ENCODE measurements around the gene ARHGAP12. TPM values are rescaled to one million over a fixed set of nuclear protein-coding genes. Genes with fewer than 3 reads are reported as not detected.
A peak's percentile ranks its signal among the peaks of the same experiment; 100 is the strongest.
"Not testable (repeated sequence)": the region's sequence is repeated elsewhere in the genome, so short reads cannot be mapped to it uniquely, and the experiment has no call there.

Gene ARHGAP12
- total RNA-seq, 1 experiment from 2014 or later, result 25.8 TPM

DNA sequence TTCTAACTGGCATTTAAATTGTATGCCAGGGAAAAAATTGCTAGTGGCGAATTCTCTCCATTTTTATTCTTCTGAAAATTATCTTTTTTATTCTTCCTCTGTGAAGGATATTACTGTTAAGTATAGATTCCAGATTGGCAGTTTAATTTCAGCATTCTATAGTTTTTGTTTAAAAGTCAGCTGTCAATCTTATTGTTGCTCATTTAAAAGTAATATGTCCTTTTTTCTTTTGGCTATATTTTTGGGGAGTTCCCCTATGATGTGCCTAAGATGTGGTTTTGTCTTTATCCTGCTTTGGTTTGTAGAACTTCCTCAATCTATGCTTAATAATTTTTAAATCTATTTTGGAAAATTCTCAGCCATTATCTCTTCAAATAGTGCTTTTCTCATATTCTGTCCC is 135.9 kb downstream of the ARHGAP12 start:
- Histone ChIP-seq H3K4me3 (no peak overlapping the region), H3K36me3 (no peaks in the 10 kb centered on the region), H3K27me3 (replicated peaks) (no peaks in the 10 kb centered on the region), H3K9me3 (replicated peaks) (no peaks in the 10 kb centered on the region), H3K27ac (no peak overlapping the region), H3K4me1 (replicated peaks) (no peaks in the 10 kb centered on the region)
- no peak for DNase-seq (ENCODE audit: low read depth in 1 of 2, low spot score in 2 of 2)

GRCh38 chr10:31789555-31789954 is 139.1 kb downstream of the ARHGAP12 start:
- DNase-seq (ENCODE audit: low read depth in 1 of 2, low spot score in 2 of 2), result no peak
- H3K9me3 ChIP-seq (replicated peaks), result no peaks in the 10 kb centered on the region
- no peaks in the 10 kb centered on the region for H3K36me3 ChIP-seq
- no peaks in the 10 kb centered on the region for H3K4me1 ChIP-seq (replicated peaks)
- H3K4me3 ChIP-seq, result no peak overlapping the region
- no peak overlapping the region for H3K27ac ChIP-seq
- no peaks in the 10 kb centered on the region for H3K27me3 ChIP-seq (replicated peaks)

DNA sequence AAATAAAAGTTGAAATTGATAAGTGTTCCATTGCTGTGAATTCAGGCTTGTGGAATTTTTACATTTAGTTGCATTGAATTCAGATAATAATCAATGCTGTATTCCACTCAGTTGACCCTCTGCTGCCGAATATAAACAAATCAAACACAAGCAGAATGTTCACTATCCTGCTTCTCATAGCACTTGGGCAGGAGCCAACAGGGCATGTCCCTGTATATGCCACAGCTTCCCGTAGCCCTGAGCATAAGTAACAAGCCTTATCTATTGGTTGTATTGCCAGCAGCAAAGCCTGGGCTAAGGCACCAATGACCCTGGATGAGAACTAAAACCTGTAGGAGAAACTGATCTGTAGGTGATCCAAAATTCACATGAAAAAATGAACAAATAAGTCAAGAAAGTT is 145.9 kb downstream of the ARHGAP12 start:
- H3K27me3 ChIP-seq (replicated peaks), result no peaks in the 10 kb centered on the region
- no peak overlapping the region for H3K4me3 ChIP-seq
- H3K36me3 ChIP-seq, result no peaks in the 10 kb centered on the region
- peaks cover 3% of the 10 kb centered on the region; the same call in 1 of the 2 replicates for H3K4me1 ChIP-seq (replicated peaks)
- no peak for DNase-seq (ENCODE audit: low read depth in 1 of 2, low spot score in 2 of 2)
- H3K27ac ChIP-seq, result no peak overlapping the region
- H3K9me3 ChIP-seq (replicated peaks), result no peaks in the 10 kb centered on the region

DNA sequence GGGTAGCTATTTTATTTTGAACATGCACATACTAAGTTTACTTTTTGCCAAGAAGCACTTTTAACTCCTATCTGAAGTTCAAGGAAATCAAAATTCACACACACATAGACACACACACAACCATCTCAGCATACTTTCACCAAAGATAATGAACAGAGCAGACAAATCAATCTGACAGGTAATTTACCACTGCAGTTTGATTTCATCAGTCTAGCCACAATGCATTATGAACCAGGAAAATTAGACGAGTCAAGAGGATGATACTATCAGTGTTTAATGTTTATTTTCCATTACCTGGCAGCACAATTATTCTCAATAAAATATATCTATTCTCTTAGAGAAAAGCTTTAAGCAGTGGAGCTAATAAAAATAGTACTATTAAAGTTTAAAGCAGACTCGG is 147.9 kb downstream of the ARHGAP12 start:
- Histone ChIP-seq H3K9me3 (replicated peaks) (no peaks in the 10 kb centered on the region), H3K4me3 (no peak overlapping the region), H3K4me1 (replicated peaks) (peaks cover 8% of the 10 kb centered on the region), H3K27me3 (replicated peaks) (no peaks in the 10 kb centered on the region), H3K36me3 (no peaks in the 10 kb centered on the region), H3K27ac (no peak overlapping the region)
- DNase-seq (ENCODE audit: low read depth in 1 of 2, low spot score in 2 of 2), result no peak

GRCh38 chr10:31778627-31779026 is 150.0 kb downstream of the ARHGAP12 start:
- H3K27ac ChIP-seq, result no peak overlapping the region

GRCh38 chr10:31776159-31776558 is 152.5 kb downstream of the ARHGAP12 start:
- DNase-seq (ENCODE audit: low read depth in 1 of 2, low spot score in 2 of 2), result no peak
- Histone ChIP-seq H3K4me1 (replicated peaks) (peaks cover 46% of the 10 kb centered on the region), H3K4me3 (no peak overlapping the region), H3K27ac (peak overlapping the region; percentile 91; the same call in 1 of the 2 replicates), H3K27me3 (replicated peaks) (no peaks in the 10 kb centered on the region), H3K36me3 (no peaks in the 10 kb centered on the region), H3K9me3 (replicated peaks) (no peaks in the 10 kb centered on the region)

More at GRCh38 chr10:31778627-31779026, 150.0 kb downstream of the ARHGAP12 start:
- Histone ChIP-seq H3K36me3 (no peaks in the 10 kb centered on the region), H3K27me3 (replicated peaks) (no peaks in the 10 kb centered on the region), H3K4me1 (replicated peaks) (peaks cover 27% of the 10 kb centered on the region), H3K9me3 (replicated peaks) (no peaks in the 10 kb centered on the region), H3K4me3 (no peak overlapping the region)
- no peak for DNase-seq (ENCODE audit: low read depth in 1 of 2, low spot score in 2 of 2)

DNA sequence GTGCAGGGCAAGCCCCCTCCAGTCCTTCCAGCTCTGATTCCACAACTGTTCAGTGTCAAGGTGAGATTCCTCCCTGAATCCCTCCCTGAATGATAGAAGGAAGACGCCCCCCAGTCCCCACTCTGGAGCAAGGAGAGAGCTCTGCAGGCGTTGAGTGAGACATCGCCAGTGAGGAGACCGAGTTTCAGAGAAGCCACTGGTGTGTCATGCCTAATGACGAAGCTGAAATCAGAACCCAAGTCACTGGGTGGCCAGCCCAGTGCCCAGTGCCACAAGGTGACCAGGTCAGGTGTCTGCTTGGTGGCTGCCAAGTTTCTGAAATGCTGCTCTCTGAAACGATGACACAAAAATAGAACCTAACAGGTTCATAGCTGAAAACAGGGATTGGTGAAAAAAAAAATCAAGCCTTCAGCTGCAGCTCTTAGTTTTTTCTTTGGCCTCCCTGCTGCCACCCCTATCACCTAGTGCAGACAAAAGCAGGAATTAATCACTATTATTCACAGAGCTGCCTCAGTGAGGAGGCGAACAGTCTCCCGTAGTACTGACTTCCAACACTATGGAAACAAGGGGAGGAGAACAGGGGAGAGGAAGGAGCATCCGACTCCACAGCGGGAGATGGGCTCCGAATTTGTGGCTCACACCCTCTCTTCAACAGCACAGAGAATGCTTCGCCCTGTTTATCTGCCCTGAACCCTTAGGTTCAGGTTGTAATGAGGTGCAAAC is 153.5 kb downstream of the ARHGAP12 start:
- H3K9me3 ChIP-seq (replicated peaks), result no peaks in the 10 kb centered on the region
- no peaks in the 10 kb centered on the region for H3K27me3 ChIP-seq (replicated peaks)
- peak; percentile 67 to 69 for DNase-seq (ENCODE audit: low read depth in 1 of 2, low spot score in 2 of 2)
- peak overlapping the region; percentile 91 for H3K27ac ChIP-seq
- no peak overlapping the region for H3K4me3 ChIP-seq
- H3K4me1 ChIP-seq (replicated peaks), result peaks cover 56% of the 10 kb centered on the region
- H3K36me3 ChIP-seq, result no peaks in the 10 kb centered on the region

GRCh38 chr10:31774299-31774900 is 154.2 kb downstream of the ARHGAP12 start:
- Histone ChIP-seq H3K27ac (peak overlapping the region; percentile 91), H3K9me3 (replicated peaks) (no peaks in the 10 kb centered on the region)
- peak; percentile 95 to 97 for DNase-seq (ENCODE audit: low read depth in 1 of 2, low spot score in 2 of 2)

DNA sequence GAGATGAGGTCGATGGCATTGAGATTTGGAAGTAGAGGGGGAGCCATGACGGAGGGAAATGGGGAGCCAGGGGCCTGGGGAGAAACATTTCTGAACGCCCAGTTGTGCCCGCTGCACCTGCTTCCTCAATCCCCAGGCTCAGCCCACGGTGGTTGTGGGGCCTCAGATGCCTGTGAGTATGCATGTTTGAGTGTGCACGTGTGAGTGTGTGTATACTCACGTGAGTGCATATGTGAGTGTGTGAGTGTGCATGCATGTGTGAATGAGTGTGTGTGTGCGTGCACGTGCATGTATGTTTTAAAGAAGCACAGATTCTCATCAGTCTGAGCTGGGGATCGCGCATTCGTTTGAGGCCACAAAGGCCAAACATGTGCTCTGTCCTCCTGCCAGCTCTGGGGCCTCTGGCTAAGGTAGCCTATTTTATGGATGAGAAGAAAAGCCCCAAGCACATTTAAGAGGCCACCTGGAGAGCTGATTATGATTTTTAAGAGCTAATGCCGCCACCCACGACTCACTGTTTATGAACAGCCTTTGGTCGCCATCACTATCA is 154.8 kb downstream of the ARHGAP12 start:
- H3K4me1 ChIP-seq (replicated peaks), result peaks cover 67% of the 10 kb centered on the region
- no peaks in the 10 kb centered on the region for H3K36me3 ChIP-seq
- no peaks in the 10 kb centered on the region for H3K27me3 ChIP-seq (replicated peaks)
- H3K27ac ChIP-seq, result peak overlapping the region; percentile 91
- no peaks in the 10 kb centered on the region for H3K9me3 ChIP-seq (replicated peaks)
- H3K4me3 ChIP-seq, result no peak overlapping the region
- DNase-seq (ENCODE audit: low read depth in 1 of 2, low spot score in 2 of 2), result no peak

More at GRCh38 chr10:31774299-31774900, 154.2 kb downstream of the ARHGAP12 start:
- Histone ChIP-seq H3K4me1 (replicated peaks) (peaks cover 62% of the 10 kb centered on the region), H3K27me3 (replicated peaks) (no peaks in the 10 kb centered on the region), H3K36me3 (no peaks in the 10 kb centered on the region), H3K4me3 (no peak overlapping the region)

- Histone ChIP-seq H3K4me3 (no peak overlapping the region), H3K9me3 (replicated peaks) (no peaks in the 10 kb centered on the region), H3K4me1 (replicated peaks) (peaks cover 76% of the 10 kb centered on the region), H3K27ac (peak overlapping the region; percentile 91), H3K27me3 (replicated peaks) (no peaks in the 10 kb centered on the region), H3K36me3 (no peaks in the 10 kb centered on the region)
- peak; percentile 60 to 64 for DNase-seq (ENCODE audit: low read depth in 1 of 2, low spot score in 2 of 2)
These were observed 157.2 kb downstream of the ARHGAP12 start for GRCh38 chr10:31771331-31771831.

GRCh38 chr10:31770307-31770902 is 158.2 kb downstream of the ARHGAP12 start:
- DNase-seq (ENCODE audit: low read depth in 1 of 2, low spot score in 2 of 2), result peak in 1 of 2 experiments; percentile 44
- no peaks in the 10 kb centered on the region for H3K36me3 ChIP-seq
- no peaks in the 10 kb centered on the region for H3K27me3 ChIP-seq (replicated peaks)
- H3K9me3 ChIP-seq (replicated peaks), result no peaks in the 10 kb centered on the region
- no peak overlapping the region for H3K4me3 ChIP-seq
- peaks cover 69% of the 10 kb centered on the region for H3K4me1 ChIP-seq (replicated peaks)
- peak overlapping the region; percentile 91 for H3K27ac ChIP-seq

DNA sequence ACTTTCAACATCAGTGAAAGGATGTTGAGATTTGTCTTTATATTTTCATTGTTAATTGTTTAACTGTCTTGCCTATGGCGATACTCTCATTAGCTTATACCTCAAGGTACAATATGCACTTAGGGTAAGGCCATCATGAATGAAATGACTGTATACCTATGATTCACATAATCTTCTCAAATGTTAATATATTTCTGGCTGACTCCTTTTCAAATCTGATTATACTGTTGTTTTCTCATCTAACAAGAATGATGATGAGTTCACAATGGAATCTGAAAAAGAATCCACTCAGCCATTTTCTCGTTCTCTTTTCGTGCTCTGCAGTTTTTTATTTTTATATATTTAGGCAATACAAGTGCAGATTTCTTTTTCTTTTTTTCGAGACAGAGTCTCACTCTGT is 159.1 kb downstream of the ARHGAP12 start:
- Histone ChIP-seq H3K27ac (peak overlapping the region; percentile 91), H3K9me3 (replicated peaks) (no peaks in the 10 kb centered on the region), H3K36me3 (no peaks in the 10 kb centered on the region), H3K4me3 (no peak overlapping the region), H3K27me3 (replicated peaks) (no peaks in the 10 kb centered on the region), H3K4me1 (replicated peaks) (peaks cover 61% of the 10 kb centered on the region)
- DNase-seq (ENCODE audit: low read depth in 1 of 2, low spot score in 2 of 2), result no peak

GRCh38 chr10:31768935-31769334 is 159.7 kb downstream of the ARHGAP12 start:
- H3K27me3 ChIP-seq (replicated peaks); H3K36me3 ChIP-seq; H3K9me3 ChIP-seq (replicated peaks); H3K4me3 ChIP-seq: not testable (repeated sequence)
- Histone ChIP-seq H3K27ac (peak overlapping the region; percentile 91), H3K4me1 (replicated peaks) (peaks cover 54% of the 10 kb centered on the region)
- DNase-seq (ENCODE audit: low read depth in 1 of 2, low spot score in 2 of 2), result peak in 1 of 2 experiments; percentile 96

GRCh38 chr10:31768467-31768866 is 160.2 kb downstream of the ARHGAP12 start:
- H3K9me3 ChIP-seq (replicated peaks), result no peaks in the 10 kb centered on the region
- H3K4me1 ChIP-seq (replicated peaks), result peaks cover 50% of the 10 kb centered on the region
- no peaks in the 10 kb centered on the region for H3K36me3 ChIP-seq
- H3K27ac ChIP-seq, result peak overlapping the region; percentile 91
- no peak for DNase-seq (ENCODE audit: low read depth in 1 of 2, low spot score in 2 of 2)
- no peaks in the 10 kb centered on the region for H3K27me3 ChIP-seq (replicated peaks)
- H3K4me3 ChIP-seq, result no peak overlapping the region

All from SJSA1 (cell line).